SK-N-SH treated with all-trans-retinoic acid at 6 μM for 48 hours (cell line): Measurements from ENCODE around the gene IL12RB1.

Experiments used
- ATAC-seq: fragments of 200-7000 bp; cut with Tn5 transposase; 3 replicates; pipeline ENCODE4 v1.9.1; 2020; ENCODE audit warnings: mild to moderate bottlenecking, moderate library complexity
- ARNTL ChIP-seq: fragments of 450-650 bp; formaldehyde crosslinking; IDR thresholded peaks from 2 replicates; pipeline ENCODE4 v1.5.0; 2020; ENCODE audit warnings: low read depth, mild to moderate bottlenecking, moderate library complexity, borderline replicate concordance
- BACH2 ChIP-seq: fragments of 250-450 bp; sonication (Bioruptor Pico); IDR thresholded peaks from 2 replicates; pipeline ENCODE4 v1.9.0; 2021; ENCODE audit warnings: mild to moderate bottlenecking, borderline replicate concordance
- CSDC2 ChIP-seq: fragments of 250-450 bp; sonication (Bioruptor Pico); IDR thresholded peaks from 2 replicates; pipeline ENCODE4 v1.5.0; 2020; ENCODE audit warnings: mild to moderate bottlenecking, moderate library complexity
- CSRNP3 ChIP-seq: fragments of 250-450 bp; sonication (Bioruptor Pico); IDR thresholded peaks from 2 replicates; pipeline ENCODE4 v1.5.1; 2021; ENCODE audit warnings: mild to moderate bottlenecking, moderate library complexity
- ESRRG ChIP-seq: fragments of 250-450 bp; sonication (Bioruptor Pico); IDR thresholded peaks from 2 replicates; pipeline ENCODE4 v1.6.1; 2021; ENCODE audit warnings: mild to moderate bottlenecking
- GLIS3 ChIP-seq: fragments of 250-450 bp; sonication (Bioruptor Pico); IDR thresholded peaks from 2 replicates; pipeline ENCODE4 v1.5.0; 2020; ENCODE audit warnings: mild to moderate bottlenecking, moderate library complexity
- ISL1 ChIP-seq: fragments of 250-450 bp; sonication (Bioruptor Pico); IDR thresholded peaks from 2 replicates; pipeline ENCODE4 v2.1.2; 2022; ENCODE audit warnings: mild to moderate bottlenecking, moderate library complexity
- OSR1 ChIP-seq: fragments of 250-450 bp; sonication (Bioruptor Pico); IDR thresholded peaks from 2 replicates; pipeline ENCODE4 v1.8.0; 2022; ENCODE audit warnings: moderate library complexity, mild to moderate bottlenecking, inconsistent platforms
- POU6F1 ChIP-seq: fragments of 250-450 bp; sonication (Bioruptor Pico); IDR thresholded peaks from 2 replicates; pipeline ENCODE4 v1.8.0; 2021; ENCODE audit warnings: low read depth, mild to moderate bottlenecking, moderate library complexity, borderline replicate concordance
- PPARA ChIP-seq: fragments of 250-450 bp; sonication (Bioruptor Pico); IDR thresholded peaks from 2 replicates; pipeline ENCODE4 v1.5.0; 2020; ENCODE audit warnings: mild to moderate bottlenecking, borderline replicate concordance
- RARB ChIP-seq: fragments of 250-450 bp; sonication (Bioruptor Pico); IDR thresholded peaks from 2 replicates; pipeline ENCODE4 v1.8.0; 2021; ENCODE audit warnings: mild to moderate bottlenecking, moderate library complexity
- SNAI2 ChIP-seq: fragments of 250-450 bp; sonication (Bioruptor Pico); IDR thresholded peaks from 2 replicates; pipeline ENCODE4 v1.5.0; 2020; ENCODE audit warnings: mild to moderate bottlenecking, moderate library complexity
- TOX ChIP-seq: fragments of 250-450 bp; sonication (Bioruptor Pico); IDR thresholded peaks from 2 replicates; pipeline ENCODE4 v1.8.0; 2021; ENCODE audit warnings: mild to moderate bottlenecking, moderate library complexity, borderline replicate concordance
- ZC3H10 ChIP-seq: fragments of 250-450 bp; sonication (Bioruptor Pico); IDR thresholded peaks from 2 replicates; pipeline ENCODE4 v1.5.1; 2021; ENCODE audit warnings: mild to moderate bottlenecking, moderate library complexity
- ZFP3 ChIP-seq: fragments of 250-450 bp; sonication (Bioruptor Pico); IDR thresholded peaks from 2 replicates; pipeline ENCODE4 v1.5.0; 2020; ENCODE audit warnings: mild to moderate bottlenecking, moderate library complexity
- ZFP30 ChIP-seq: fragments of 450-650 bp; formaldehyde crosslinking; IDR thresholded peaks from 2 replicates; pipeline ENCODE4 v1.5.0; 2022; ENCODE audit warnings: mild to moderate bottlenecking, moderate library complexity
- ZNF565 ChIP-seq: fragments of 450-650 bp; formaldehyde crosslinking; conservative IDR thresholded peaks from 2 replicates; pipeline ENCODE4 v1.5.0; 2020; ENCODE audit warnings: low read depth, mild to moderate bottlenecking, moderate library complexity
- ZNF70 ChIP-seq: fragments of 450-650 bp; formaldehyde crosslinking; IDR thresholded peaks from 2 replicates; pipeline ENCODE4 v1.5.0; 2020; ENCODE audit warnings: mild to moderate bottlenecking, moderate library complexity
- ZNF8 ChIP-seq: fragments of 450-650 bp; formaldehyde crosslinking; IDR thresholded peaks from 2 replicates; pipeline ENCODE4 v1.5.0; 2020; ENCODE audit warnings: mild to moderate bottlenecking, moderate library complexity
- TF ChIP-seq, protein P1 (sequence below): fragments of 250-450 bp; sonication (Bioruptor Pico); IDR thresholded peaks from 2 replicates; pipeline ENCODE4 v1.5.0; 2020; ENCODE audit warnings: mild to moderate bottlenecking, moderate library complexity
- TF ChIP-seq, protein P2 (sequence below): fragments of 250-450 bp; sonication (Bioruptor Pico); IDR thresholded peaks from 2 replicates; pipeline ENCODE4 v1.8.0; 2020; ENCODE audit warnings: mild to moderate bottlenecking, moderate library complexity, borderline replicate concordance

The IL12RB1 gene

GRCh38 chr19:18021121-18021755, 65.5 kb downstream of the IL12RB1 start (continued):
- TF ChIP-seq TOX (CRISPR knock-in tag) (no peak), GLIS3 (CRISPR knock-in tag) (no peak), POU6F1 (no peak)
- TF ChIP-seq, protein P1, sequence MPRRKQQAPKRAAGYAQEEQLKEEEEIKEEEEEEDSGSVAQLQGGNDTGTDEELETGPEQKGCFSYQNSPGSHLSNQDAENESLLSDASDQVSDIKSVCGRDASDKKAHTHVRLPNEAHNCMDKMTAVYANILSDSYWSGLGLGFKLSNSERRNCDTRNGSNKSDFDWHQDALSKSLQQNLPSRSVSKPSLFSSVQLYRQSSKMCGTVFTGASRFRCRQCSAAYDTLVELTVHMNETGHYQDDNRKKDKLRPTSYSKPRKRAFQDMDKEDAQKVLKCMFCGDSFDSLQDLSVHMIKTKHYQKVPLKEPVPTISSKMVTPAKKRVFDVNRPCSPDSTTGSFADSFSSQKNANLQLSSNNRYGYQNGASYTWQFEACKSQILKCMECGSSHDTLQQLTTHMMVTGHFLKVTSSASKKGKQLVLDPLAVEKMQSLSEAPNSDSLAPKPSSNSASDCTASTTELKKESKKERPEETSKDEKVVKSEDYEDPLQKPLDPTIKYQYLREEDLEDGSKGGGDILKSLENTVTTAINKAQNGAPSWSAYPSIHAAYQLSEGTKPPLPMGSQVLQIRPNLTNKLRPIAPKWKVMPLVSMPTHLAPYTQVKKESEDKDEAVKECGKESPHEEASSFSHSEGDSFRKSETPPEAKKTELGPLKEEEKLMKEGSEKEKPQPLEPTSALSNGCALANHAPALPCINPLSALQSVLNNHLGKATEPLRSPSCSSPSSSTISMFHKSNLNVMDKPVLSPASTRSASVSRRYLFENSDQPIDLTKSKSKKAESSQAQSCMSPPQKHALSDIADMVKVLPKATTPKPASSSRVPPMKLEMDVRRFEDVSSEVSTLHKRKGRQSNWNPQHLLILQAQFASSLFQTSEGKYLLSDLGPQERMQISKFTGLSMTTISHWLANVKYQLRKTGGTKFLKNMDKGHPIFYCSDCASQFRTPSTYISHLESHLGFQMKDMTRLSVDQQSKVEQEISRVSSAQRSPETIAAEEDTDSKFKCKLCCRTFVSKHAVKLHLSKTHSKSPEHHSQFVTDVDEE: no peak

DNA sequence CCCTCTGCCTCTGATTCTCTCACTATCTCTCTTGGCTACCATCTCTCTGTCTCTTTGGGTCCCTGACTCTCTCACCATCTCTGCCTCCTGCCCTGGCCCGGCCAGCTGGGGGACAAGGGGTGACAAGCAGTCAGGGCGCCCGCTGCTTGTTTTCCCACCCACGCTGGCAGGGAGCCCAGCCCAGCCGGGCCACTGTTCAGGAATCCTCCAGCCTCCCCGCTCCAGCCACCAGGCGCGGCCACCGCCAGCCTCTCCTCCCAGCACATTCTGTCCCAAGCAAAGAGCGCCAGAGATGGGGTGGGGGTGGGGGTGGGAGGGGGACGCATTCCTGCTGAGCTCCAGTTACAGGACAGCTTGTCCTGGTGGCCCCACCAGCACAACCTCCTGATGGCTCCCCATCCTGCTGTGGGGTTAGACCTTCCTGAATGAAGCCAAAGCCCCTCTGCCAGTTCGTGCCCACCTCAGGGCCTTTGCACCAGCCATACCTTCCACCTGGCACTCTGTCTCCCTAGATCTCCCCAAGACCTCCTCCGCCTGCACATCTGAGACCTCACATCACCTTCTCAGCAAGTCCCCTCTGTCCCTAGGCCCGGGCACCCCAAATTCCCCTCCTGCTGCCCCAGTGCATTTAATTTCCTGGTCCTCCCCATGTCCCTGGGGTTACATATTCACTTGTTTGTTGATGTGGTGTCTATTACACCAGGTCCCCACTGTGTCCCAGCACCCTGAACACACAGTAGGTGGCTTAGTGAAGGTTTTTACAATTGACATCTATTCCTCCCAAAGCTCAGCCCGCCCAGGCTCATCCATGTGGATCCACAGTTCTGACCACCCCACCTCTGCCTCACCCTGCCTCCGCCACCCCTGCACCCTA, 66.3 kb downstream of the IL12RB1 start:
- peak; percentile 44 for ATAC-seq
- no peak for TF ChIP-seq ZFP30 (CRISPR knock-in tag)
- TF ChIP-seq ZNF70 (CRISPR knock-in tag): peak; percentile 86

- no peak for TF ChIP-seq BACH2 (CRISPR knock-in tag)
- no peak for TF ChIP-seq SNAI2 (CRISPR knock-in tag)
- TF ChIP-seq ZNF8 (CRISPR knock-in tag): no peak
- TF ChIP-seq CSDC2 (CRISPR knock-in tag): no peak
- no peak for TF ChIP-seq CSRNP3 (CRISPR knock-in tag)
- no peak for TF ChIP-seq ISL1 (CRISPR knock-in tag)
- TF ChIP-seq ZFP3 (CRISPR knock-in tag): no peak
- TF ChIP-seq PPARA (CRISPR knock-in tag): no peak
- TF ChIP-seq, protein P2, sequence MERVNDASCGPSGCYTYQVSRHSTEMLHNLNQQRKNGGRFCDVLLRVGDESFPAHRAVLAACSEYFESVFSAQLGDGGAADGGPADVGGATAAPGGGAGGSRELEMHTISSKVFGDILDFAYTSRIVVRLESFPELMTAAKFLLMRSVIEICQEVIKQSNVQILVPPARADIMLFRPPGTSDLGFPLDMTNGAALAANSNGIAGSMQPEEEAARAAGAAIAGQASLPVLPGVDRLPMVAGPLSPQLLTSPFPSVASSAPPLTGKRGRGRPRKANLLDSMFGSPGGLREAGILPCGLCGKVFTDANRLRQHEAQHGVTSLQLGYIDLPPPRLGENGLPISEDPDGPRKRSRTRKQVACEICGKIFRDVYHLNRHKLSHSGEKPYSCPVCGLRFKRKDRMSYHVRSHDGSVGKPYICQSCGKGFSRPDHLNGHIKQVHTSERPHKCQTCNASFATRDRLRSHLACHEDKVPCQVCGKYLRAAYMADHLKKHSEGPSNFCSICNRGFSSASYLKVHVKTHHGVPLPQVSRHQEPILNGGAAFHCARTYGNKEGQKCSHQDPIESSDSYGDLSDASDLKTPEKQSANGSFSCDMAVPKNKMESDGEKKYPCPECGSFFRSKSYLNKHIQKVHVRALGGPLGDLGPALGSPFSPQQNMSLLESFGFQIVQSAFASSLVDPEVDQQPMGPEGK (CRISPR knock-in tag): no peak
- no peak for TF ChIP-seq ARNTL (CRISPR knock-in tag)
- no peak for TF ChIP-seq ZNF565 (CRISPR knock-in tag)
- no peak for TF ChIP-seq TOX (CRISPR knock-in tag)
- TF ChIP-seq ZNF70 (CRISPR knock-in tag): no peak
- TF ChIP-seq ZC3H10 (CRISPR knock-in tag): no peak
- TF ChIP-seq ESRRG (CRISPR knock-in tag): no peak
- TF ChIP-seq, protein P1: no peak
- TF ChIP-seq RARB (CRISPR knock-in tag): no peak
- TF ChIP-seq OSR1: no peak
- ATAC-seq: no peak
Observed at GRCh38 chr19:18017275-18018083, 69.3 kb downstream of the IL12RB1 start.
